ENCODE results near the gene NOL11. TPM values are rescaled to one million over a fixed set of nuclear protein-coding genes. Genes with fewer than 3 reads are reported as not detected.
"Not testable (repeated sequence)": the region's sequence is repeated elsewhere in the genome, so short reads cannot be mapped to it uniquely, and the experiment has no call there.

NOL11 gene
- polyA plus RNA-seq, 1 experiment: 47.4 TPM

GRCh38 chr17:67746704-67747571 lies 29.2 kb downstream of the NOL11 start:
- no peak for TF ChIP-seq CTCF (IDR thresholded peaks at IDR 0.05; ENCODE audit: low read depth, low read length)
- Histone ChIP-seq H3K4me3 (ENCODE audit: low read depth, low read length) (no peak overlapping the region), H3K27me3 (ENCODE audit: control insufficient read depth, insufficient read depth, low read length) (no peaks in the 10 kb centered on the region), H3K27ac (ENCODE audit: low read depth, low read length) (no peak overlapping the region), H3K9me3 (ENCODE audit: control insufficient read depth, insufficient read depth, low read length) (no peaks in the 10 kb centered on the region)
- ChIA-PET CTCF (no interaction called here), POLR2A (no interaction called here)
- DNase-seq (ENCODE audit: low read depth, low spot score): no peak

- no peak for TF ChIP-seq CTCF (IDR thresholded peaks at IDR 0.05; ENCODE audit: low read depth, low read length)
- H3K9me3 ChIP-seq (ENCODE audit: control insufficient read depth, insufficient read depth, low read length): no peaks in the 10 kb centered on the region
- no peak overlapping the region for H3K4me3 ChIP-seq (ENCODE audit: low read depth, low read length)
- no peaks in the 10 kb centered on the region for H3K27me3 ChIP-seq (ENCODE audit: control insufficient read depth, insufficient read depth, low read length)
- DNase-seq (ENCODE audit: low read depth, low spot score): no peak
- H3K27ac ChIP-seq (ENCODE audit: low read depth, low read length): no peak overlapping the region
- ChIA-PET POLR2A (no interaction called here), CTCF (no interaction called here)
Observed at GRCh38 chr17:67747681-67748235, 30.0 kb downstream of the NOL11 start.

GRCh38 chr17:67750067-67750466 lies 32.3 kb downstream of the NOL11 start:
- ChIA-PET CTCF (interaction anchor here (0.7 kb wide), 1 partner anchor 49 kb away, joined by 3 read pairs; no protein-coding TSS in a partner anchor), POLR2A (no interaction called here)
- no peak for TF ChIP-seq CTCF (IDR thresholded peaks at IDR 0.05; ENCODE audit: low read depth, low read length)
- H3K4me3 ChIP-seq (ENCODE audit: low read depth, low read length): no peak overlapping the region
- H3K27ac ChIP-seq (ENCODE audit: low read depth, low read length): no peak overlapping the region
- no peaks in the 10 kb centered on the region; the same call in 1 of the 2 replicates for H3K9me3 ChIP-seq (ENCODE audit: control insufficient read depth, insufficient read depth, low read length)
- DNase-seq (ENCODE audit: low read depth, low spot score): no peak
- H3K27me3 ChIP-seq (ENCODE audit: control insufficient read depth, insufficient read depth, low read length): no peaks in the 10 kb centered on the region

- Histone ChIP-seq H3K4me3 (ENCODE audit: low read depth, low read length) (no peak overlapping the region), H3K27ac (ENCODE audit: low read depth, low read length) (no peak overlapping the region), H3K27me3 (ENCODE audit: control insufficient read depth, insufficient read depth, low read length) (no peaks in the 10 kb centered on the region), H3K9me3 (ENCODE audit: control insufficient read depth, insufficient read depth, low read length) (no peaks in the 10 kb centered on the region; the same call in 1 of the 2 replicates)
- ChIA-PET CTCF (no interaction called here), POLR2A (interaction anchor here (0.6 to 0.7 kb wide), 2 partner anchors 16 to 38 kb away, joined by 3 to 5 read pairs; no protein-coding TSS in a partner anchor)
- no peak for DNase-seq (ENCODE audit: low read depth, low spot score)
- no peak for TF ChIP-seq CTCF (IDR thresholded peaks at IDR 0.05; ENCODE audit: low read depth, low read length)
Observed at GRCh38 chr17:67751101-67752074, 33.7 kb downstream of the NOL11 start.

- CTCF ChIA-PET; H3K9me3 ChIP-seq (ENCODE audit: control insufficient read depth, insufficient read depth, low read length); H3K27me3 ChIP-seq (ENCODE audit: control insufficient read depth, insufficient read depth, low read length); DNase-seq (ENCODE audit: low read depth, low spot score); H3K27ac ChIP-seq (ENCODE audit: low read depth, low read length); H3K4me3 ChIP-seq (ENCODE audit: low read depth, low read length): not testable (repeated sequence)
- POLR2A ChIA-PET: interaction anchor here (0.6 to 0.7 kb wide), 2 partner anchors 16 to 37 kb away, joined by 3 to 5 read pairs; no protein-coding TSS in a partner anchor
Observed at GRCh38 chr17:67752160-67752559, 34.4 kb downstream of the NOL11 start.

Data from AG04450 (cell line).